GM19324 (cell line): ENCODE measurements around the gene PSPC1.
"Not testable (repeated sequence)": the region's sequence is repeated elsewhere in the genome, so short reads cannot be mapped to it uniquely, and the experiment has no call there.

Source experiments
- ATAC-seq: cut with Tn5 transposase; IDR thresholded peaks from one replicate; pipeline ENCODE4 v1.9.1; 2021; ENCODE audit warnings: mild to moderate bottlenecking, moderate library complexity; ENCODE audit not compliant: unreplicated experiment, low FRiP score

PSPC1 gene

DNA sequence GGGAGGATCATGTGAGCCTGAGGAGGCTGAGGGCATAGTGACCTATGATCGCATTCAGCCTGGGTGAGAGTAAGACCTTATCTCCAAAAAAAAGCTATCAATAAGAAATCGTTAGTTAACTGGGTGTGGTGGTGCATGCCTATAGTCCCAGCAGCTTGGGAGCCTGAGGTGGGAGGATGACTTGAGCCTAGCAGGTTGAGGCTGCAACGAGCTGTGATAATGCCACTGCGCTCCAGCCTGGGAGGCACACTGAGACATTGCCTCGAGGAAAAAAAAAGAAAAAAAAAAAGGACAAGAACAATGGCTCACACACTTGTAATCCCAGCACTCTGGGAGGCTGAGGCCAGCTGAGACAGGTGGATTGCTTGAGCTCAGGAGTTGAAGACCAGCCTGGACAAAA is 16.2 kb downstream of the PSPC1 start:
- ATAC-seq: no peak

DNA sequence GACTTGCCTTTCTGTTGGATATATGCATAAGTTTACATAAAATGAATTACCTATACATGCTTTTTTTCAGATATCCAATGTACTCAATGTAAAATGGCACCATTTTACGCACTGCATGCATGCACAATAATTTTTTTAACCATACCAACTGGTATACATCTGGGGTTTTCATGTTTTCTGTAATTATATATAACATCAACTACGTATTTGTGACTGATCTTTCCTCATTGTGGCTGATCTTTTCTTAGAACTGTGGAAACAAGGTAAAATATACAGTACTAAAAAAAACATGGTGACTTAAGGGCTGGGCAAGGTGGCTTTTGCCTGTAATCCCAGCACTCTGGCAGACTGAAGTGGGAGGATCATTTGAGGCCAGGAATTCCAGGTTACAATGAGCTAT is 18.5 kb downstream of the PSPC1 start:
- ATAC-seq: no peak

DNA sequence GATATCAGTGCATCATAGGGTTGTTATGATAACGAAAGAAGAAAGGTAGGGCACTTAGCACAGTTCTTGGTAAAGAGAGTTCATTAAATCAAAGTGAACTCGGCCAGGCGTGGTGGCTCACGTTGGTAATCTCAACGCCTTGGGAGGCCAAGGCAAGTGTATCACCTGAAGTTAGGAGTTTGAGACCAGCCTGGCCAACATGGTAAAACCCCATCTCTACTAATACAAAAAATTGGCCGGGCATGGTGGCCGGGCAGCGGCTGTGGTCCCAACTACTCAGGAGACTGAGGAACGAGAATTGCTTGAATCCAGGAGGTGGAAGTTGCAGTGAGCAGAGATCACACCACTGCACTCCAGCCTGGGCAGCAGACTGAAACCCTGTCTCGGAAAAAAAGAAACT is 19.1 kb downstream of the PSPC1 start:
- ATAC-seq: no peak

DNA sequence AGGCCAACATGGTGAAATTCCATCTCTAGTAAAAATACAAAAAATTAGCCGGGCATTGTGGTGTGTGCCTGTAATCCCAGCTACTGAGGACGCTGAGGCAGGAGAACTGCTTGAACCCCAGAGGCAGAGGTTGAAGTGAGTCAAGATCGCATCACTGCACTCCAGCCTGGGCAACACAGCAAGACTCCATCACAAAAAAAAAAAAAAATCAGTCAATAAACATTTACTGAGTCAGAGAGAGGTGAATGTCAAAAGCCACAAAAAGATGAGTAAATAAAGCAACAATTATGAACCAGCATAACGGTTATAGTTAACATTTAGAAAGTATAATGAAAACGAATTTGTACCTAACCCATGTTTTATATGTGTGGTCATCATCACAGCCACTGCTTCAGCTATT is 23.1 kb downstream of the PSPC1 start:
- ATAC-seq: no peak

DNA sequence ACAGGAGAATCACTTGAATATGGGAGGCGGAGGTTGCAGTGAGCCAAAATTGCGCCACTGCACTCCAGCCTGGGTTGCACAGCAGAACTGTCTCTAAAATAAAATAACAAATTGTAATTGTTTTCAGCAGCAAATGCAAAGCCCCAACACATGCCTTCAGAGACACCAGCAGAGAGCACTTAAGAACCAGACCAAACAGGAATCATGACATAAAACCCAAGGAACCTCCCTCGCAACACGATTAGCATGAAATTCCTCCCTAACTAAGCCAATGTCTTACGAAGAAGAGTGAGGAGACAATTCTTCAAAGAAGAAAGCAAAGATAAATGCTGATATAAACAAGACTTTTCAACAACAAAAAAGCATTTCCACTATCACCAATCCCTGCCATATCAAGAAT is 40.1 kb downstream of the PSPC1 start:
- no peak for ATAC-seq

DNA sequence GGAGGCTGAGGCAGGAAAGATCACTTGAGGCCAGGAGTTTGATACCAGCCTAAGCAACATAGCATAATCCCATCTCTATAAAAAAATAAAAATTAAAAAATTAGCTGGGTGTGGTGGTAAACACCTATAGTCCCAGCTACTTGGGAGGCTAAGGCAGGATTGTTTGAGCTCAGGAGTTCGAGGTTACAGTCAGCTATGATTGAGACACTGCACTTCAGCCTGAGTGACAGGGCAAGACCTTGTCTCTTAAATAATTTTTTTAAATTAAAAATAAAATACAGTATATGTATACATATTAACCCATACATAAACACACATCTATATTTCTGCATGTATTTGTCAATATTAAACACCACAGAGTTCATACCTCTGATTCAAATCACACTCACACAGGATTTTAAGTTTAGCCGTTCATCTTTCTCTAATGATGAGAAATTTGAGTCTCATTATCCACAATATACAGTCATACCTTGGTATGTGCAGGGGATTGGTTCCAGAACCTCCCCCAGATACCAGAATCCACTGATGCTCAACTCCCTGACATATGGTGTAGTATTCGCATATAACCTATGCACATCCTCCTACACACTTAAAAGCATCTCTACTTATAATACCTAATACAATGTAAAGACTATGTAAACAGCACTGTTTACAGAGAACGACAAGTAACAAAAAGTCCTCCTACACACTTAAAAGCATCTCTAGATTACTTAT is 44.7 kb downstream of the PSPC1 start:
- ATAC-seq: no peak

DNA sequence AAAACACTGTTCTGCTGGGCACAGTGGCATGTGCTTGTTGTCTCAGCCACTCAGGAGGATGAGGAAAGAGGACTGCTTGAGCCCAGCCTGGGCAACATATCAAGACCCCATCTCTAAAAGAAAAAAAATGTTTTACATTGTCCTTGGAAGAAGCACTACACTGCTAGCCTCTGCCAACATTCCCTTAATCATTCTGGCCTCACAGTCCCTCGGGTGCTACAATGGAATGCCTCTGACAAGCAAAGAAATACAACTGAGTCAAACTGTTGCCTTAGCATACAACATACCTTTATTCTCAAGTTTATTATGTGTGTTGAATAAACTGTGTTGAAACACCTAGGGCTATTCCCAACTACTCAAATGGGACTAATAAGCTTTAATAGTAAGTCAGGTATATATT is 56.1 kb downstream of the PSPC1 start:
- ATAC-seq: no peak

DNA sequence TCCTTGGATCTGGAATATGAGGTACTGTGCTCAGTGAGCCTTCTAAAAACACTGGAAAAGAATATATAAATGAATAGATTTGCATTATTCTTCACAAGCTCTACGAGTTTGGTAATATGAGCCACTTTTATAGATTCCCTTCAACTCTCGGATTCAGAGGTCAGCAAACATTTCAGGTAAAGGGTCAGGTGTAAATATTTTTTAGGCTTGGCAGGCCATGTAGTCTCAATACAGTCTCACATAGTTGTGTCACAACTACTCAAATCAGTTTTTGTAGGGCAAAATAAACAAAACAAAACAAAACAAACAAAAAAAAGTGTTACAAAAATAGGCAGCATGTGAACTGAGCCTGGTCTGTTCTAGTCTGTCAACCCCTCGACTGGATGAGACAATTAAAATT is 57.4 kb downstream of the PSPC1 start:
- no peak for ATAC-seq

DNA sequence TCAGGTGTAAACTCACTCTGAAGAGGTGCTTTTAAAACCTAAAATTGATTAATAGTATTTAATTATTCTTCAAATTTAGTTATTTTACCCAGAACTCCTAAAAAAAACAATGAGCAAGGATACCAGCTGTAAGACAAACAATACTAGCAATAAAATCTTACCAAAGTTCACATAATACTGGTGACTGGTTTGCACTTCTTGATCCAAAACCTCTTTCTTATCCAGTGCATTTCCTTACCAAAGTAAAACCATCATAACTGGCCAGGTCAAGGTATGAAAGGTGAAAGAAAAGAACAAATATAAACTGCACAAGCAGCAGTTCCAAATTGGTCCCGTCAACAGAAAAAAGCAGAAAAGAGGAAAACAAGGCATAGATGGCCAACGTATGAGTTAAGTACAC is 62.7 kb downstream of the PSPC1 start:
- ATAC-seq: no peak

DNA sequence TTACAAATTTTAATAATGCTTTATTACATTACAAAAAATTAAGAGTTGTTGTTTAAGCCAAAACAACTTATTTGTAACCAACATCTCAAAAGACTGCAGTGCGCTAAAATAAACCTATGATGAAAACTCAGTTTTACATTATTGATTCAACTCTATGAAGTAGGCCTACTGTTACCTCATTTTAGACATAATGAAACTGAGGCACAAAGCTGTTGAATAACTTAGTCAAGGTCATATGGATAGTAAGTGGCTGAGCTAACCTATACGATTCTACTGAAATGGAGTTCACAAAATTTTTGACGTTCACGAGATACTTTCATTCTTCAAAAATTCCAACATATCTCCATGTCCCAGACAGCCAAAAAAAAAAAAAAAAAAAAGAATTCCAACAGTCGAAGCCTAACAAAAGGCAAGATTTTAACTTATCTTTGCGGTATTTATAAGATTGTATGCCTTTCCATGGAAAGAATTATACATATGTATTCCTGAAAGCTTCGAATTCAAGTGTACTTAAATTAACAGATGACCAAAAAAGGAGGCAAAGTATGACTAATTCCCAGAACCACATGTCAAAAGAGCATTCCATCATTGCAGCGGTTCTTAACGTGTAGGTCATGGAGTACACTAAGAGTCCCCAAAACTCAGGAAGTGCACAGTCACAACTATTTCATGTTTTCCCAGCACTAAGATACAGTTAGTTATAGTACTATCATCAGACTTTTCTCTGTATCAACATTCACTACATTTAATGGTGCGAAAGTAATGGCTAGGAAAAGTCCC is 69.4 kb downstream of the PSPC1 start:
- no peak for ATAC-seq

DNA sequence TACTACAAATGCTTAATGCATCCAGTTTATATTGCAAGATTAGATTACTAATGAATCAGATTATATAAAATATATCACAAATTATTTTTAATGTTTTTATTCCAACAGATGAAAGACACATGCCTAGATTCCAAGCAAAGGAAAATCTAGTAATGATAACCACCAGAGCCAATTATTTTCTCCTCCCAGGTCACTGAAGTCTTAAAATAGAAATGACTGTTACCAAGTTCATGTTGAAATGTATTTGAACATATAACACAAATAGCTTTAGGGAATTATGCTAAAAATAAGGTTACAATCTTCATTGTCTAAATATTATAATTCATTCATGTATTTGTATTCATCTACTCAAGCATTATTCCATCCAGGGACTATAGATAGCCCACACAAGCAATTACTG is 73.0 kb downstream of the PSPC1 start:
- not testable (repeated sequence) for ATAC-seq

DNA sequence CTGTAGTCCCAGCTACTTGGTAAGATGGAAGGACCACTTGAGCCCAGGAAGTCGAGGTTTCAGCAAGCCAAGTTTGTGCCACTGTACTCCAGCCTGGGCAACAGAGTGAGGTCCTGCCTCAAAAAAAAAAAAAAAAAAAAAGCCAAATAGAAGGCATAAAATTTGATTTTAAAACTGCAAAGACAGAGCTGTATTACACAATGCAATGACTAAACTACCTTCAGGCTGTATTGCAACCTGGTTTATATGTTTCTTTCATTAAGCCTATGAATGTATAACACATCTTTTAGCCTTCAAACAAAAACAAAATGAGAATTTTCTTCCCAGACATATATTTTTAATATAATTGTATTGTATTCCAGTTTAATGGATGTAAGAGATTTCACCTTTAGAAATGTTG is 73.7 kb downstream of the PSPC1 start:
- ATAC-seq: not testable (repeated sequence)

DNA sequence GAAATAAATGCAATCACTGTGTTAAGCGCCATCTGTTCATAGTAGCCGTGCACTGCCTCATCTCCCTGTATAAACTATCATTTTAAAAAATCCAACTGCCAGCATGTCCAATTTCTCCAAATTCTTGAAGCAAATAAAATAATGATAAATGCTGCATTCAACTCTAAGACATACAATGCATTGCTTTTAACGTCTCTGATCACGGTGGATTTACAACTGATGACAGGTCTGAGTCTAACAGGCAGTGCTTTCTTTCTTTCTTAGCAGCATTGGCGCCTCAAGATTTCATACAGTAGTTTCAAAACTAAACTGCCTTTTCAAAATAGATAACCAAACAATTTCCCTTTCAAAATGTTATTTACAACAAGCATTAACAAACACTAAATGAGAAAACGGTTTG is 78.5 kb downstream of the PSPC1 start:
- ATAC-seq: not testable (repeated sequence)

DNA sequence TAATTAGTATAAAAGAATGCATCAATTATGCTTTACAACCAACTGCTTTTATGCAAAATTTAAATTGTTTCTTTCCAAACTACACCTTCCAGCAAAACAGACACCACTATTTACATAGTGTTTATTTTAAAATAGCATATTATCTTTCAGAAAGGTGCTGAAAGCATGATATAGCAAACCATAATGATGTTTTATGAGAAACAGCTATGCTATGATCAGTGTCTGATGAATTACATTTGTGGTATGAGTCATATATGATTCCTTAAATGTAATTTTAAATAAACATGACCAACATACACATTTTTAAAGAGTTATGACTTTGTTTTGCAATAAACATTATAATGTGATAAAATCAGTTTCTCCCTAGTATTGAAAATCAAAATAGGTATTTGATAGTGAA is 81.1 kb downstream of the PSPC1 start:
- not testable (repeated sequence) for ATAC-seq

DNA sequence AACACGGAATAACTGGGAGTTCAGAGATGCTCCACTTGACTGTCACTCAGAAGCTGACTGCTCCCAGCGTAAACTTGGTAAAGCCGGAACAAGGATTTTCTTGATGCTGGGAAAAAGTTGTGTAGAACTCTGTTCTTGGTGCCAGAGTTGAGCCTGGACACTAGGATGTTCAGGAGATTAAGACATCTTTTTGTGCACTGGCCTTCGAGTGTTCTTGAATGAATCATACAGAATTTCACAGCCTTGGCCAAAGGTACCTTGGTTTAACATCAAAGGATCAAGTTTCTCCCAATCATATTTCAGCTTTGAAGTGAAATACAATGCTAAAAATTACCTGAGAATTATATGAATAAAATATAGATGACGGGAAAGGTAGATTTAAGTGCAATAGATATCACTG is 81.8 kb downstream of the PSPC1 start:
- not testable (repeated sequence) for ATAC-seq

DNA sequence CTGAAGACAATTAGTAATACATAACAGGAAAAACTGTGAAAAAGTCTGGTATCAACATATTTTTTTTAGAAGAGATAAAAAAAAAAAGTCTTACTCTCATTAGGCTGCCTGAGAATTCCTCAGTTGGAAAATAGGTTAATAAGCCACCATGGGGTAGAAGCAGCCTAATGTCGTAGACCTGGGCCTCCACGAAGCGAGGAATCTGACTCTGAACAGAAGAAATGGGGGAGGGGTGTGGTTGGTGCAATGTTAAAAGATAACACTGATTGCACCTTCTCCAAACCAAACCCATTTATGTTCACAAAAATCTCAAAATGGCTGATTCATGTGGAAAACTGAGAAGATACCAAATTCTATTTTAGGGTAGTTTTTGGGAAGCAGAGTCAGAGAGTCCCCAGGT is 86.9 kb downstream of the PSPC1 start:
- ATAC-seq: no peak

DNA sequence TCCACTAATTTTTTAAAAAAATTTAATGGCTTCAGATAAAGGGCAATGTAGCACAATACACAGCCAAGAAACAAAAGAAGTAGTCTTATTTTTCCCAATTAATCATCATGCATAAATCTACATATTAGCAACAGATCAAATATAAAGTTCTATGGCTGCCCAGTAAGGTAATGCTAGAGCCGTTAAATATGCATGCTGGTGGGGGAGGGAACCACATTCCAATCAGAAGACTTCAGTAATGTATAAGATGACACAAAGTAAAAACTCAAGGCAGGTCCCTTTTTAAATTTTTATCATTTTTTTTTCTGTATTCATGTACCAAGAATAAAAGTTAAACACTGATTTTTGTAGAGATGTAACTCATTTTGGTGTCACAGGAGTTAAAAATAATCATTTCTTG is 87.3 kb downstream of the PSPC1 start:
- ATAC-seq: no peak

DNA sequence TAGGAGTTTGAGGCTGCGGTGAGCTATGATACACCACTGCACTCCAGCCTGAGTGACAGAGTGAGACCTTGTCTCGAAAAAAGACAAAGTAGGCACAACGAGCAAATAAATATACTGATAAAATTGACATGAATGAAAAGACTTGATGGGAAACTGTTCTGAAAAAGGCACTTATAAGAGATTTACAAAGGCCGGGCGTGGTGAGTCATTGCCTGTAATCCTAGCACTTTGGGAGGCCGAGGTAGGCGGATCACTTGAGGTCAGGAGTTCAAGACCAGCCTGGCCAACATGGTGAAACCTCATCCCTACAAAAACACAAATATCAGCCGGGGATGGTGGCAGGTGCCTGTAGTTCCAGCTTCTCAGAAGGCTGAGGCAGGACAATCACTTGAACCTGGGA is 91.3 kb downstream of the PSPC1 start:
- not testable (repeated sequence) for ATAC-seq

DNA sequence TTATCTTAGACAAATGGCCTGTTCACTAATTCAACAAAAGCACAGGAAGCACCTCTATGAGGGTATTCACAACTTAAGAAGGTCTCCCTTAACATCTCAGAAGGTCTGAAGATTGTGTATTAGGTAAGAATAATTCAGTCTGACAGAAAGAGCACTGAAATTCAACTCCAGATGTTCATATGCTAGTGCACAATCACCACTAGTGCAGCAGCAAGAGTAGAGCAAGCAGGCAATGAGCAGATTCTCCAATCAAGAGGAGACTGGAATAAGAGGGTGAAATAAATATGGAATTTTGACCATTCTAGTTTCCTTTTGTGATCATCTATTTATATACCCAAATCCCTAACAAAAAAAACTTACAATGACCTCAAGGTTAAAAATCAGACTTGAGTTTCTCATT is 97.3 kb downstream of the PSPC1 start:
- no peak for ATAC-seq

DNA sequence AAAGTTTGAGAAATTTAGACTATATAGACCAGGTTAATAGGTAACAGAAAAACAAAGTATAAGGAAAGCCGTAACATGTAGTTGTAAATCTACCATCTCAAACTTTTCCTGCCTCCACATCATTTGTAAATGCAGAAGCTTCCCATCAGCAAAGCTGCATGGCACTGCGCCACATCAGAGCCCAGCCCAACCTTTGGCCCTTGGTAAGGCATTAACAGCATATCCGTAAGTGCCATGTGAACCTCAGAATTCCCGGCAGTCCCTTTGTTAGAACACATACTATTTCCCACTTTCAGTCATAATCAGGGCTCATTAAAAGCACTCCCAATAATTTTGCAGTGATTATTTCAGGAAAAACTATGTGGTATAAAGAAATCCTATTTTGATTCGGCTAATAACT is 97.7 kb downstream of the PSPC1 start:
- no peak for ATAC-seq

DNA sequence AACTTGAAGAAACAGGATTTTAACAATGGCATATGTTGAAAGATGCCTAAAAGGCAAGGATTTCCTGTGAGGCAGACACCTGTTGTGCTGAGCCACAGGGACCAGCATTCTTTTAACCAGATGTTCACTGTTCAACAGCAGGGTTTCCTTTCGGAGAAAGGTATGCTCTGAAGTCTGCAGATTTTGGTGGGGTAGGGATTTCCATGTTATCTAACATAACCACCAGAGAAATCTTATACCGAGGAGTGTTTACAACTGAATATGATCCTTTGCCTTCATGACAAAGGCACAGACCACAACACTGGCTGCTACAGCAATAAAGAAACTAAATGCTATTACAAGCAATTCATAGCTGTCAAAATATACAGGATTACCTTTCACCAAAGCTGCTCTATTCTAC is 101.2 kb downstream of the PSPC1 start:
- ATAC-seq: no peak

DNA sequence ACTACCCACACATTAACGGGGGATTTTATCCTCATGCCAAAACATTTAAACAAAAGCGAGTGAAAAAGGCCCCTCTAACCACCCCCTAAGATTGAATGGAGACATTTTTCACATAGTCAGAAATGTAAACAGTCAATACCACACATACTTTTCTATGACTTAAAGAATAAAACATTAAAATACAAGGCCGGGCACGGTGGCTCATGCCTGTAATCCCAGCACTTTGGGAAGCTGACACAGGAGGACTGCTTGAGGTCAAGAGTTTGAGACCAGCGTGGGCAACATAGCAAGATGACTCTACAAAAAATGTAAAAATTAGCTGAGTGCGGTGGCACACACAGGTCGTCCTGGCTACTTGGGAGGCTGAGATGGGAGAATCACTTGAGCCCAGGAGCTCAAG is 102.0 kb downstream of the PSPC1 start:
- ATAC-seq: no peak
